Activated CD4-positive, CD25-positive, alpha-beta regulatory T cell treated with anti-CD3 and anti-CD28 coated beads, Interleukin-2, amount 50 U/mL, for 24 hours (primary cell): ENCODE data around the gene KRTAP5-3.

ENCODE experiments used
- ATAC-seq, 2 donors: fragments of 150-1000 bp; cut with Tn5 transposase; one replicate each; pipeline ENCODE4 v1.10.0; 2021; ENCODE audit warnings: mild to moderate bottlenecking in 1 of 2, moderate library complexity in 1 of 2

KRTAP5-3 gene

GRCh38 chr11:1563149-1563638 lies 45.1 kb downstream of the KRTAP5-3 start:
- no peak for ATAC-seq

GRCh38 chr11:1562469-1563148 lies 45.7 kb downstream of the KRTAP5-3 start:
- no peak for ATAC-seq

- ATAC-seq, result no peak
Measured at GRCh38 chr11:1561955-1562354, 46.3 kb downstream of the KRTAP5-3 start.

- no peak for ATAC-seq
Measured at GRCh38 chr11:1561266-1561665, 47.0 kb downstream of the KRTAP5-3 start.

- no peak for ATAC-seq
Measured at GRCh38 chr11:1560649-1561251, 47.5 kb downstream of the KRTAP5-3 start.

- ATAC-seq, result no peak
Measured at GRCh38 chr11:1560002-1560648, 48.1 kb downstream of the KRTAP5-3 start.

- peak in 1 of 2 donors; percentile 57 for ATAC-seq
Measured at GRCh38 chr11:1559111-1559951, 48.9 kb downstream of the KRTAP5-3 start.

- no peak for ATAC-seq
Measured at GRCh38 chr11:1558775-1559110, 49.5 kb downstream of the KRTAP5-3 start.

GRCh38 chr11:1557904-1558774 lies 50.1 kb downstream of the KRTAP5-3 start:
- ATAC-seq, result no peak
